OCI-LY7 (cell line): ENCODE data around the gene GLO1. TPM values are rescaled to one million over a fixed set of nuclear protein-coding genes. Genes with fewer than 3 reads are reported as not detected.

Experiments
- BruUV-seq: library from RNA; stranded (reverse); fragments of 400-500 nt; replicated peaks from 2 replicates; lab custom pipeline; 2021; lab: Mats Ljungman, UMichigan
- CTCF ChIA-PET: fragments of 300-600 bp; sonication (Branson Sonifier 250); formaldehyde crosslinking; loops from one replicate; lab custom pipeline; 2022; ENCODE audit warnings: antibody characterized with exemption; ENCODE audit not compliant: unreplicated experiment; lab: Charles Lee
- POLR2A ChIA-PET: fragments of 300-600 bp; sonication (Branson Sonifier 250); formaldehyde crosslinking; loops from one replicate; lab custom pipeline; 2022; ENCODE audit warnings: antibody characterized with exemption; lab: Charles Lee
- DNase-seq: peaks from one replicate; pipeline ENCODE4 v3.0.0-alpha.2; 2015; ENCODE audit warnings: low spot score
- H2AFZ ChIP-seq: fragments of 200-600 bp; sonication (generic), shearing (Covaris generic); 2 replicates; pipeline ENCODE4 v1.6.1; 2014; ENCODE audit warnings: mild to moderate bottlenecking, antibody characterized with exemption, low read length, moderate library complexity
- H3K27ac ChIP-seq: fragments of 200-600 bp; sonication (generic); 2 replicates; pipeline ENCODE4 v1.5.1; 2014; ENCODE audit warnings: mixed run types, low read depth, mild to moderate bottlenecking, moderate library complexity, low read length, inconsistent platforms; ENCODE audit not compliant: poor library complexity, severe bottlenecking
- H3K36me3 ChIP-seq: fragments of 200-600 bp; sonication (generic); 2 replicates; pipeline ENCODE4 v1.6.1; 2014; ENCODE audit warnings: mild to moderate bottlenecking, antibody characterized with exemption, low read length, moderate library complexity, mixed read lengths; ENCODE audit not compliant: insufficient read depth
- H3K4me1 ChIP-seq: fragments of 200-600 bp; sonication (generic); 2 replicates; pipeline ENCODE4 v1.5.1; 2014; ENCODE audit warnings: mild to moderate bottlenecking, low read length; ENCODE audit not compliant: insufficient read depth, poor library complexity, severe bottlenecking
- H3K4me2 ChIP-seq: fragments of 200-600 bp; sonication (generic); 2 replicates; pipeline ENCODE4 v1.6.1; 2014; ENCODE audit warnings: mild to moderate bottlenecking, low read length
- H3K4me3 ChIP-seq: fragments of 200-600 bp; sonication (generic); 2 replicates; pipeline ENCODE4 v1.5.1; 2014; ENCODE audit warnings: mild to moderate bottlenecking, low read depth, low read length; ENCODE audit not compliant: poor library complexity, severe bottlenecking
- H3K79me2 ChIP-seq: fragments of 200-600 bp; sonication (generic); 2 replicates; pipeline ENCODE4 v1.6.1; 2016; ENCODE audit warnings: low read depth, mild to moderate bottlenecking, low read length, moderate library complexity, mixed read lengths; ENCODE audit not compliant: insufficient read depth
- H3K9me2 ChIP-seq: fragments of 200-600 bp; sonication (generic); 2 replicates; pipeline ENCODE4 v1.6.1; 2016; ENCODE audit warnings: mild to moderate bottlenecking, low read length, mixed read lengths; ENCODE audit not compliant: insufficient read depth
- H3K9me3 ChIP-seq: fragments of 200-600 bp; sonication (generic); 2 replicates; pipeline ENCODE4 v1.6.1; 2014; ENCODE audit warnings: mild to moderate bottlenecking, mixed run types, low read length, mixed read lengths
- H4K20me1 ChIP-seq: fragments of 200-600 bp; sonication (generic); 2 replicates; pipeline ENCODE4 v1.6.1; 2014; ENCODE audit warnings: mild to moderate bottlenecking, antibody characterized with exemption, low read length, moderate library complexity, mixed read lengths; ENCODE audit not compliant: insufficient read depth
- CTCF ChIP-seq: fragments of 200-600 bp; sonication (generic); conservative IDR thresholded peaks from 2 replicates; pipeline ENCODE4 v1.5.1; 2014; ENCODE audit warnings: mild to moderate bottlenecking, antibody characterized with exemption, low read length, moderate library complexity, mixed read lengths
- EZH2phosphoT487 ChIP-seq: fragments of 200-600 bp; sonication (generic); IDR thresholded peaks from 2 replicates; pipeline ENCODE4 v1.6.1; 2018; ENCODE audit warnings: low read depth, borderline replicate concordance, mild to moderate bottlenecking, mixed run types, antibody characterized with exemption, low read length, moderate library complexity, mixed read lengths
- intact Hi-C: fragments of 100-400 bp; cut with micrococcal nuclease; formaldehyde crosslinking; loops from one replicate; pipeline ENCODE4 v1.10.0; 2022; ENCODE audit not compliant: unreplicated experiment
- total RNA-seq, 2 experiments: library from RNA; depleted of rRNA in 1 of 2; stranded (reverse); fragments of >200 nt in 1 of 2; shearing (Covaris generic) in 1 of 2; gene quantifications; 2 replicates each; pipeline ENCODE4 v1.2.3, GENCODE V29; 2014 to 2022

GLO1 gene
- total RNA-seq, 2 experiments from 2014 or later = 92.2 to 93.2 TPM

GRCh38 chr6:38697846-38698245, 5.1 kb downstream of the GLO1 start:
- Histone ChIP-seq H2AFZ (no peak overlapping the region), H3K4me1 (peaks cover 8% of the 10 kb centered on the region), H3K4me3 (no peak overlapping the region), H3K79me2 (peaks cover 74% of the 10 kb centered on the region), H3K9me3 (peaks cover 29% of the 10 kb centered on the region), H3K27ac (no peak overlapping the region), H3K4me2 (no peak overlapping the region), H4K20me1 (peaks cover 8% of the 10 kb centered on the region; the same call in 1 of the 2 replicates), H3K36me3 (peaks cover 74% of the 10 kb centered on the region), H3K9me2 (no peaks in the 10 kb centered on the region)
- TF ChIP-seq CTCF = no peak
- no peak for TF ChIP-seq EZH2phosphoT487
- ChIA-PET CTCF (no interaction called here), POLR2A (interaction anchor here (0.5 kb wide), 1 partner anchor 634 kb away, joined by 3 read pairs; no protein-coding TSS in a partner anchor)
- DNase-seq = no peak
- intact Hi-C loops = no loop called here
- BruUV-seq = no TSS peak

GRCh38 chr6:38696345-38696744, 6.6 kb downstream of the GLO1 start:
- ChIA-PET POLR2A (no interaction called here), CTCF (no interaction called here)
- peaks cover 32% of the 10 kb centered on the region for H3K9me3 ChIP-seq
- H3K4me2 ChIP-seq = no peak overlapping the region
- BruUV-seq = no TSS peak
- H3K79me2 ChIP-seq = peaks cover 70% of the 10 kb centered on the region
- no peak overlapping the region for H3K4me3 ChIP-seq
- intact Hi-C loops = no loop called here
- no peak overlapping the region for H2AFZ ChIP-seq
- H3K4me1 ChIP-seq = peaks cover 1% of the 10 kb centered on the region
- peaks cover 74% of the 10 kb centered on the region for H3K36me3 ChIP-seq
- DNase-seq = no peak
- TF ChIP-seq CTCF (no peak), EZH2phosphoT487 (no peak)
- H3K27ac ChIP-seq = no peak overlapping the region
- no peaks in the 10 kb centered on the region for H3K9me2 ChIP-seq
- peaks cover 8% of the 10 kb centered on the region; the same call in 1 of the 2 replicates for H4K20me1 ChIP-seq

- H3K79me2 ChIP-seq = peaks cover 68% of the 10 kb centered on the region
- H3K9me2 ChIP-seq = no peaks in the 10 kb centered on the region
- H3K4me3 ChIP-seq = no peak overlapping the region
- peaks cover 27% of the 10 kb centered on the region for H3K9me3 ChIP-seq
- no peak overlapping the region for H3K27ac ChIP-seq
- no peak for DNase-seq
- ChIA-PET POLR2A (no interaction called here), CTCF (no interaction called here)
- intact Hi-C loops = no loop called here
- H4K20me1 ChIP-seq = peaks cover 8% of the 10 kb centered on the region; the same call in 1 of the 2 replicates
- H2AFZ ChIP-seq = no peak overlapping the region
- BruUV-seq = no TSS peak
- H3K4me2 ChIP-seq = no peak overlapping the region
- peaks cover 70% of the 10 kb centered on the region for H3K36me3 ChIP-seq
- no peaks in the 10 kb centered on the region for H3K4me1 ChIP-seq
- TF ChIP-seq CTCF (no peak), EZH2phosphoT487 (no peak)
Measured at GRCh38 chr6:38695933-38696332, 7.0 kb downstream of the GLO1 start.
